HG03460 (cell line): ENCODE data around the gene NPAS3.

Source experiments
- ATAC-seq: cut with Tn5 transposase; IDR thresholded peaks from one replicate; pipeline ENCODE4 v1.9.1; 2021; ENCODE audit not compliant: unreplicated experiment

The NPAS3 gene

GRCh38 chr14:33010495-33010894 is 71.8 kb downstream of the NPAS3 start:
- ATAC-seq: no peak

GRCh38 chr14:33014710-33015109 is 76.0 kb downstream of the NPAS3 start:
- ATAC-seq: no peak

GRCh38 chr14:33016613-33017012 is 77.9 kb downstream of the NPAS3 start:
- no peak for ATAC-seq

GRCh38 chr14:33017016-33017415 is 78.3 kb downstream of the NPAS3 start:
- no peak for ATAC-seq

- ATAC-seq: no peak
Measured at GRCh38 chr14:33019346-33019745, 80.7 kb downstream of the NPAS3 start.

GRCh38 chr14:33026850-33027430 is 88.3 kb downstream of the NPAS3 start:
- ATAC-seq: no peak

- no peak for ATAC-seq
Measured at GRCh38 chr14:33029511-33029910, 90.8 kb downstream of the NPAS3 start.

- ATAC-seq: no peak
Measured at GRCh38 chr14:33030386-33030785, 91.7 kb downstream of the NPAS3 start.

GRCh38 chr14:33035416-33036194 is 96.9 kb downstream of the NPAS3 start:
- no peak for ATAC-seq

GRCh38 chr14:33039311-33039710 is 100.6 kb downstream of the NPAS3 start:
- no peak for ATAC-seq

GRCh38 chr14:33040372-33041140 is 101.9 kb downstream of the NPAS3 start:
- ATAC-seq: no peak

- no peak for ATAC-seq
Measured at GRCh38 chr14:33042591-33042990, 103.9 kb downstream of the NPAS3 start.

- no peak for ATAC-seq
Measured at GRCh38 chr14:33045760-33046159, 107.1 kb downstream of the NPAS3 start.

- no peak for ATAC-seq
Measured at GRCh38 chr14:33052943-33053342, 114.3 kb downstream of the NPAS3 start.

GRCh38 chr14:33056213-33056612 is 117.5 kb downstream of the NPAS3 start:
- ATAC-seq: no peak

GRCh38 chr14:33057585-33057984 is 118.9 kb downstream of the NPAS3 start:
- ATAC-seq: no peak

- no peak for ATAC-seq
Measured at GRCh38 chr14:33061667-33062325, 123.1 kb downstream of the NPAS3 start.

- ATAC-seq: no peak
Measured at GRCh38 chr14:33062476-33062875, 123.8 kb downstream of the NPAS3 start.

GRCh38 chr14:33062881-33063280 is 124.2 kb downstream of the NPAS3 start:
- no peak for ATAC-seq

GRCh38 chr14:33063521-33063920 is 124.8 kb downstream of the NPAS3 start:
- ATAC-seq: no peak

GRCh38 chr14:33065634-33066033 is 127.0 kb downstream of the NPAS3 start:
- no peak for ATAC-seq
